ENCODE measurements around the gene EXOC2.
"Not testable (repeated sequence)": the region's sequence is repeated elsewhere in the genome, so short reads cannot be mapped to it uniquely, and the experiment has no call there.

Gene EXOC2

DNA sequence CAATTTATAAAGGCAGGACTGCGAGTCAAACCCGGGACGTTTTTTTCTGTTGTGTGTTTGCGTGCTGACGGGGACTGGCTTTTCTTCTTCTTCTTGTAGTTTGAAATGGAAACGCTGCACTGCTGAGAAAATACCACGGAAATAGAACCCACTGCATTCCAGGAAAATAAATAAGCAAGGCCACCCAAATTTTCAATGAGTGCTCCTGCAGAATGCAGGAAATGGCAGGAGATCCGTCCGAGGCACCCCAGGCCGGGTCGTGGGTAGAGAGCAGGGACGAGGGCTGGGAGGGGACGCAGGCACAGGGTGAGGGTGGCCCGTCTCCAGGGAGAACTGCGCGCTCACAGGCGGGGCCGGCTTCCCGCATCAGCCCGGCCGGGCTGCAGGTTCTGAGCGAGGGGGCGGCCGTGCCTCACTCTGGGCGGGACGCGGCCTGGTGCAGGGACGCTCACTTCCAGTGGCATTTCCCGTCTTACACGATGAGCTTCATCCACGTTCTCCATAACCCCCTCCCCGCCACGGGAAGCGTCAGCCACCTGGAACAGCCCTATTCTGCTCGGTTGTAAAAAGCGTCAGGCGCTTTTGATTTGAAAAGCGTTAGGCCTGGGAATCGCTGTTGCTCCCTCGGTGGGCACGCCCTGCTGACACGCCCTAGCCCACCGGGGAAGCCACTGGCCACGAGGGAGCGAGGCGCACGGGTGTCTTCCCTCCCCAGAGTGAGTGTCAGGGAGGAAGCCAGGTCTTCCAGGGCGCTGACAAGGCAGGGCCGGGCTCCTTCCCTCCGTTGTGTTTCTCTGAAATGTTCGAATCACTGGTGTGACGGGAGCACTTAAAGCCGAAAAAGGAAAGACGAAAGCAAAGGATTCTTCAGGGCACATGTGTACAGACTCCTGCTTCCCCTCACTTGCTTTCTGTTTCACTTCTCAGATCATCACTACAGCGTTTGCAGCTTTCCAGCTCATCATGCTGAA, 17.9 kb upstream of the EXOC2 start:
- peak; percentile 66 for DNase-seq

DNA sequence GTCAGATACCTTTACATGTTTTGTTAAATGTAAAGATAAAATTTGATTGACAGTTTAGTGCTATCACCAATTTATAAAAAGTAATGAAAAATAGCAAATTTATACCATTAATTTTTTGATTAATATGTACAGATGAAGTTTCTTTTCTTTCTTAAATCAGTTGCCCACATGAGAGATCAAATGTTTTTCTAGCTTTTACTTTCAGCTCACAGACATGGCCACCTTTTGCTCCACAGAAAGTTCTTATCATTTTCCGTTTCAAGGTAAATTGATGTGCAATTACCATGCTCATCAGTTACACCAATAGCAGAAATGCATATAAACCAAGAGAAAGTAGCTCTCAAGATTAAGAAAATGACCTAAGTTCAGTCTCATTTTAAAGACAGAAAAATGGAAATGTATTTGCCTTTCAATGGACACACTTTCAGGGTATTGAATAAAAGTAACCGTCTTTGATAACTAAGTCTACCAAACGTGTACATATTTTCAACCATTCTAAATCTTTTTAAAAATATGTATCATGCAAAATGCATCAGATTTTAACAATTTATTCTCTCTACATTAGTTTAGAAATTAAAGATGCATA, 16.6 kb upstream of the EXOC2 start:
- no peak for DNase-seq

- no peak for DNase-seq
Measured at GRCh38 chr6:708237-708598, 15.3 kb upstream of the EXOC2 start.

- no peak for DNase-seq
Measured at GRCh38 chr6:707576-708236, 14.8 kb upstream of the EXOC2 start.

- no peak for DNase-seq
Measured at GRCh38 chr6:706819-707381, 14.0 kb upstream of the EXOC2 start.

DNA sequence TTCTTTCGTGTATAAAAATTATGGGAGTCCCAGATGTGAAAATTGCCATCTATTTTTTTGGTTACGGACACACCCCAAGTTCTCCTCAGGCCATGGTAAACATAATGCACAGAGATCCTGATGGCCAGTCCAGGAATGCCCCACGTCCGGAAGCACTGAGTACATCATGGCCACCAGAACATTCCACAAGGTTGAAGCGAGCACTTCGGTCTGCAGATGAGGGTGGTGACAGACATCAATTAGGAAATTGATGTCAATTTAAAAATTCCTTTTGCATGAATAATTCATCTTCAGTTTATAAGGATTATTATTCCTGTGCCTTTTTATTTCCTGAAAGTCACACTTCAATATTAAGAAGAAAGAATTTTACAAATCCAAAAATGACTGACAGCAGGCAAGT, 13.2 kb upstream of the EXOC2 start:
- DNase-seq: no peak

DNA sequence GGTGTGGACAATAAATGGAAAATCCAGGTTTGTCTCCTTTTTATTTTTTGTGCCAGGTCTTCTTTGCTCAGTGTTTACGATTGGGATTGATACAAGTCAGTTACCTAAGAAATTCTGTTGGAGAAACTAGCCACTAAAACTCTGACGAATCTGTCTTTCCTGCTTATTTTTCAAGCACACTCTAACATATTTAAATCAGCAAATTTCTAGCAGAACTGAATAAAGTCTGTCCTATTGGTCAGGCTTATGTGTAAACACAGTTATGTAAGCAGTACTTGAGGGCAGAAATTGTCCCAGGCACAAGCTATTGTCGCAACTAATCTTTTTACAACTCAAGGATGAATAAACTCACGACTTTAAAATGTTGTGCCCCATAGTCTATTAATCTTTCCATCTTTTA, 12.1 kb upstream of the EXOC2 start:
- no peak for DNase-seq

DNA sequence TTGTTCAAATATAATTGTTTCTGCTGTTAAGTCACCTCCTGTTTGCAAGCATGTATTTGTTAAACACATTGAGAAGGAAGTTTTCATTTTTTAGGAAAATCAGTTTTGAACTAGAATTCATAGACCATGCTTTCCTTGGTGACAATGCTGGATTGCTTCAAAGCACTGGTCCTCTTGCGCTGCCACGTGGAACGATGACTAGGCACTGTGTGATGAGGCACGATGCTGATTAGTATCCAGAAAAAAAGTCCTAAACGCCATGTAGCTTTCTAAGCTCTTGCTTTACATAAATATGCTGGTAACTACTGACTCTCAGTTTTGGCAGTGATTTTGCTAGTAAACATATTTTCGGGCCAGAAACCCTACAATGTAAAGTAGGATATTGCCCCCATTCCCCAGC, 11.1 kb upstream of the EXOC2 start:
- no peak for DNase-seq

- no peak for DNase-seq
Measured at GRCh38 chr6:703552-703951, 10.6 kb upstream of the EXOC2 start.

DNA sequence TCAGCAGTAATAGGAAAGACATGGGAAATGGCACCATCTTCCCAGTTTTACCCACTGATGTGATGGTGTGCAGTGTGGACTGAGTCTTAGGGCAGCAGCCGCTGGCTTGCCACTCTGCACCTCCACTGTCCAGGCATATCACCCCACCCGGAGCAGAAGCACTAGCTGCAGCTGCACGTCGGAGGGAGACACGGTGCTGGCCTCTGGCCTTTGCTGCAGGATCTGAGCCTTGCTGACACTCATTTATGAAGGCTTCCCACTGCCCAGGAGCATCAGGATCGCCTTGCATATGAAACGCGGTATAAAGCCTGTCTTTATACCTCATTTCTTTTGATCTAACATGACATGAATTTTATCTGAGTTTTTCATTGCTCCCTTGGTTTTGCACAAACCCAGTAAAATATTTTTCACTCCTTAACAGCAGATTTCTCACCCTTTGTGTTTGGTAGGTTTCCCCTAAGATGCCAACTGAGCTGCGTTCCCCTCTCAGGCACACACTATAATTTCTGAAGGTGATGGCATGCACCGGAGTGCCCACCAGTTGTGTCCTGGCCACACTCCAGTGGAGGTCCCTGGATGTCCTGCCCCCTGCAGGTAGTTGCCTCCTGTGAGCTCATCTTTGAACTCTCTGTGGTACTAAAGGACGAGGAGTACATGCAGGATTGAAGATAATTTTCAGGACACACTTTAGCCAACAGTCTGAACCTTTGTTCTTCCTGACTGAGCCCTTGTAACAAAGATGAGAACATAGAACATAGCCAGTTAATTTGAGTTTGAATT, 9.0 kb upstream of the EXOC2 start:
- DNase-seq: peak; percentile 7

DNA sequence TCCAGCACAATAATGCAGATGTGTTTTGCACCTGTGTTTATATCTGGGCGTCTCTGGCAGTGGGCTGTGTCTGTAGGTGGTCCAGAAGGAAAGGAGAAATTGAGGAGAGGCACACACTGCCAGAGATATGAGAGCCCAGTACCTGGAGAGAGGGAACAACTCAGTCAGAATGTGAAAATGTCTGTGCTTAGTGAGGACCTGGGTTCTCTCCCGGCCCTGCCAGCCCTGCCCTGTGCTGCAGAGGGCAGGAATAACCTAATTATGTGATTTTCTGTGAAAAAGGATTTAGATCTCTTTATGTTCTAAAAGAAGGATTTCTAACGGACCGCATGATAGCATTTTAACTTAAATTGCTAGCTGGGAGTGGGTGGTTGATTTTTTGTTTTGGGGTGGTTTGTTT, 8.3 kb upstream of the EXOC2 start:
- no peak for DNase-seq

DNA sequence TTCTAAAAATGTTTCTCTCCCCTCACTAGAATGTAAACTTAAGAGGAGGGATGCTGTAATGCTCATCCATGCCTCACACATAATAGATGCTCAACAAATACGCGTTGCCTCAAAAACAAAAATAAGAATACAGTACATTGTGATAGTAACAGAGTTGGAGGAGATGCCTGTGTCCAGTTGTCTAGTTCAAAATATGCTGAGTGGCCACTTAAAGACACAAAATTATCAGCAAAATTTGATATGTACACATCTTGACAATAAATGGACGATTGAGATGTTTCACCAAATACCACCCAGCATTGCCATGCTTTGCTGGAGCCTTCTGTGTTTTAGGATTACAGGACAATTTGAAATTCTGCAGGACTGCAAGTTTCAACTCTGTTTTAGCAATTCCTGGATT, 7.6 kb upstream of the EXOC2 start:
- no peak for DNase-seq

GRCh38 chr6:699319-699718, 6.4 kb upstream of the EXOC2 start:
- DNase-seq: no peak

DNA sequence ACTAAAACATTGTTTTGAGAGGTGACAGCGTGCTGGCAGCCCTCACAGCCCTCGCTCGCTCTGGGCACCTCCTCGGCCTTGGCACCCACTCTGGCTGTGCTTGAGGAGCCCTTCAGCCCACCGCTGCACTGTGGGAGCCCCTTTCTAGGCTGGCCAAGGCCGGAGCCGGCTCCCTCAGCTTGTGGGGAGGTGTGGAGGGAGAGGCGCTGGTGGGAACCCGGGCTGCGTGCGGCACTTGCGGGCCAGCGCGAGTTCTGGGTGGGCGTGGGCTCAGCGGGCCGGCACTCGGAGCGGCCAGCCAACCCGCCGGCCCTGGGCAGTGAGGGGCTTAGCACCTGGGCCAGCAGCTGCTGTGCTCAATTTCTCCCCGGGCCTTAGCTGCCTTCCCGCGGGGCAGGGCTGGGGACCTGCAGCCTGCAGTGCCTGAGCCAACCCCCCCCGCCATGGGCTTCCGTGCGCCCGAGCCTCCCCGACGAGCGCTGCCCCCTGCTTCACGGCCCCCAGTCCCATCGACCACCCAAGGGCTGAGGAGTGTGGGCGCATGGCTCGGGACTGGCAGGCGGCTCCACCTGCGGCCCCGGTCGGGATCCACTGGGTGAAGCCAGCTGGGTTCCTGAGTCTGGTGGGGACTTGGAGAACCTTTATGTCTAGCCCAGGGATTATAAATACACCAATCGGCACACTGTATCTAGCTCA, 1.6 kb upstream of the EXOC2 start:
- not testable (repeated sequence) for DNase-seq

- no peak for DNase-seq
Measured at GRCh38 chr6:693723-694009, 727 bp upstream of the EXOC2 start.

DNA sequence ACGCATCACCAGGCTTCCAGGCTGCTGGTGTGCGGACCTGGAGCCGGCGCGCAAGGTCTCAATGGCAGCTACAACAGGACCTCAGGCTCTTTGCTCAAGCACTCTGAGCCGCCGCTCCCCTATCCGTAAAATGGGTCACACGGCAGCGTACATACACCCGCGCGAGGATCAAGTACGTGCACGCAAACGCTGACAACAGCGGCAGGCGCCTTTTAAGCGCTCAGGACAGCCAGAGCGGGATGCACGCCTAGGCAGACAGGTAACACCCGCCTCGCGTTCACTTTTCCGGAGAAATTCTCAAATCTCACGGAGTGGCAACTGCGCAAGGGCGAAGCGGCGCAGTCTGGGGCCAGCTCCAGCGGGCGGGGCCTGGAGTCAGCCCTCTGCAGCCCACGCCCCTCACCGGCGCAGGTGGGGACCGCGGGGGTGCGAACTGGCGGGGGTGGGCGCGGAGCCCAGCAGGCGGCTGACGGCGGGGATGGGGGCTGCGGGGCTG, 535 bp downstream of the EXOC2 start:
- peak; percentile 82 for DNase-seq

- DNase-seq: no peak
Measured at GRCh38 chr6:689223-689622, 3.7 kb downstream of the EXOC2 start.

GRCh38 chr6:686497-686896, 6.4 kb downstream of the EXOC2 start:
- DNase-seq: no peak

DNA sequence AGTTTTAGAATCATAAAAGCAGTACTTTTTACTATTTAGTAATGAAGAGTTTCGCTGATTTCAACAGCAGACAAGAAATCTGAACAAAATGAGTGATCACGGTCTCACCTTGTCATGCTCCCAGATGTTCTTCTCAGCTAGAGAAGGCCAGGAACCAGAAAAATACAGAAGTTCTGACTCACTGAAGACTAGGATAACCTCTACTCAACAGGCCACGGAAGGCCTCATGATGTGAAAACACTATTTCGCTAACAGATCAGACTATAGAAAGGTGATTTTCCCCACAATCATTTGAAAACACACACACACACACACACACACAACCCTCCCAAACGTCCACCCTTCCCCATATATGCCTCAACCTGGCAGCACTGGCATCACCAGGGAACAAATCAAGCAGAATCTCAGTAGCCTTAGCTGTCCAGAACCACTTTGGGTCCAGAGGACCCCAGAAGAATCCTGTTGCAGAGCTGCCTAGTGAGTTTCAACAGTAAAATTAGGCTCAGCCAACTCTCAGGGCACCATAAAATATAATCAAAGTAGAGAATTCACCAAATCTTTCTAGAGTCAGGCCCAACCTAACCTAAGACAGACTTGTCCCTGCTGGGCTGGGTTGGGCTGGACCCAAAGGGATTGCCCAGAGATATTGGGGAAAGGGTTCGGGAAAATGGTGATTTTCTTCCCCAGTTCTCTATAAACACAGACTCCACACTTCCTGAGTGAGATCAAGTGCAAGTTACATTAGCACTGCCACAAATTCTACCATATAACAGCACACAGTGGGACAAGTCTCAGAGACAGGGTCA, 7.9 kb downstream of the EXOC2 start:
- no peak for DNase-seq

DNA sequence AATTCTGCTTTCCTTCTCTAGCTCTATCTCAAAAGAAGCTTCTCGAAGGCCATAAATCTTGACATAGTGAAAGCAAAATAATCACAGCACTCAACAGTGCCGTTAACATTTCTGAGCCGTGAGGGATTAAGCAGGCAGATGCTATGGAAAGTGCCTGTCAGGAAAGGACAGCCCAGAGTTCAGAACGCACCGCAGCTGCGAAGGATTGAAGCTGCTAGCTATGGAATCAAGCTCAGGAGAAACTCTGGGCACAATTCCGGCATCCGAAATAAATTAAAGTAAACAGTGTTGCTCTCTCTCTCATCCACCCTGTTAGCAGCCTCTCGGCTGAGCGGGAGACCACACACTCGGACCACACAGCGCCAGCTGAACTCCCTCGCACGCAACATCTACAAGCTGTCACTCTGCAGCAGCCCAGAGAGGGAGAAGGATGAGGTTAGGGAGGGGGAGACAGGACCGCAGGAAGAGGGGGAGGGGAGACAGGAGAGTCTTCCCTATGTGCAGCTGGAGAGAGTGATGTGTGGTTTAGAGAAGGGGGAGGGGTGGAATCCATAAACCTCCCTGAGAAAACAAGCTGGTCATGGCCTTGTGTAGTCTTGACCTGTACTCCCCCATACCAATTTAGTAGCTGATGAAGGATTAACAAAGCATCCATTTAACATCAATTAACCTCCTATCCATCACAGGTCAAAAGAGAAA, 9.0 kb downstream of the EXOC2 start:
- no peak for DNase-seq

Data from CD4-positive, alpha-beta T cell treated with Interleukin-10 for 1 hour (primary cell).